ENCODE measurements around the gene ARID2. TPM values are rescaled to one million over a fixed set of nuclear protein-coding genes. Genes with fewer than 3 reads are reported as not detected.

Gene ARID2
- total and polyA plus RNA-seq, 9 of the 15 experiments (the other 6 are each of a cell fraction or from before 2014, with no cell fraction given): 13.4 to 41.6 (median 29.4) TPM

DNA sequence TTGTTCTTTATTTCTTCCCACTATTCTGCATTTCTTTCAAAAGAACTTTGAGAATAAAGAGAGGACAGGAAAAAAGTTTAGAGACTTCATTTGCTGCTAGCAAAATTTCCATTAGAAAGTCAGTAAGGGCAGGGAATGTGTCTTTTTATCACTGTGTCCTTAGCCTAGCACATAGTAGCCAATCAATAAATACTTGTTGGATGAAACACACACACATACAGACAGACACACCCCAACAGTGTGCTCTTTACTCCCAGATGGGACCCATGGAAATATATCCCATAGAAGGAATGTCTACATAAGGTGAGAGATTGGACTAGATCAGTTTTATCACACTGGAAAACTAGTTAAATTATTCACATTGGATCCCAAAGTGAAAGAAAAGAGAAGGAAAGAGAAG lies 21.1 kb upstream of the ARID2 start:
- Histone ChIP-seq H3K36me3 (ENCODE audit: control insufficient read depth, insufficient read depth, low read length) (no peaks in the 10 kb centered on the region), H3K27me3 (ENCODE audit: control insufficient read depth in 2 of 2, insufficient read depth in 2 of 2, low read length in 2 of 2) (no peaks in the 10 kb centered on the region), H3K27ac (ENCODE audit: extremely low read depth, low read depth, low read length) (no peak overlapping the region), H3K9ac (ENCODE audit: insufficient read depth in 1 of 2, low read depth in 2 of 2, low read length in 2 of 2) (no peak overlapping the region), H3K9me3 (replicated peaks; ENCODE audit: control insufficient read depth, insufficient read depth, low read depth, low read length) (no peaks in the 10 kb centered on the region), H3K4me3 (no peak overlapping the region), H3K9me1 (ENCODE audit: control insufficient read depth, insufficient read depth, low read length) (no peaks in the 10 kb centered on the region), H3K79me2 (ENCODE audit: control insufficient read depth, insufficient read depth, low read length) (no peaks in the 10 kb centered on the region), H3K4me2 (ENCODE audit: insufficient read depth, low read length) (no peak overlapping the region), H3K4me1 (replicated peaks in 1 of 2; ENCODE audit: control insufficient read depth in 2 of 2, insufficient read depth in 2 of 2, low read length in 2 of 2) (no peaks in the 10 kb centered on the region; a peak in 1 of 5 replicates), H4K20me1 (replicated peaks; ENCODE audit: control insufficient read depth, insufficient read depth, low read length) (no peaks in the 10 kb centered on the region), H2AFZ (ENCODE audit: low read depth, low read length) (no peak overlapping the region)
- intact Hi-C loops (cut with micrococcal nuclease) (no loop called here), in situ Hi-C loops (cut with MboI) (no loop called here)
- BruUV-seq (replicated peaks): no TSS peak
- ChIA-PET POLR2A (no interaction called here), CTCF (ENCODE audit: low intra/inter-chr PET ratio) (no interaction called here)
- DNase-seq (ENCODE audit: extremely low read depth in 1 of 4, low spot score in 3 of 4): no peak
- ATAC-seq: no peak
- no peak for FAIRE-seq
- no peak for TF ChIP-seq OTX1 (CRISPR knock-in tag; IDR thresholded peaks at IDR 0.05)
- TF ChIP-seq, protein P1, sequence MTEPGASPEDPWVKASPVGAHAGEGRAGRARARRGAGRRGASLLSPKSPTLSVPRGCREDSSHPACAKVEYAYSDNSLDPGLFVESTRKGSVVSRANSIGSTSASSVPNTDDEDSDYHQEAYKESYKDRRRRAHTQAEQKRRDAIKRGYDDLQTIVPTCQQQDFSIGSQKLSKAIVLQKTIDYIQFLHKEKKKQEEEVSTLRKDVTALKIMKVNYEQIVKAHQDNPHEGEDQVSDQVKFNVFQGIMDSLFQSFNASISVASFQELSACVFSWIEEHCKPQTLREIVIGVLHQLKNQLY (CRISPR knock-in tag; conservative IDR thresholded peaks at IDR 0.05): no peak
- no peak for TF ChIP-seq RBM15 (IDR thresholded peaks at IDR 0.05; ENCODE audit: insufficient read depth, low read length)
- TF ChIP-seq ESRRA (IDR thresholded peaks at IDR 0.05; ENCODE audit: borderline replicate concordance, low read depth): no peak
- TF ChIP-seq BDP1 (IDR thresholded peaks at IDR 0.05; ENCODE audit: insufficient read depth, insufficient read length): no peak
- TF ChIP-seq ZNF668 (CRISPR knock-in tag; IDR thresholded peaks at IDR 0.05): no peak
- TF ChIP-seq CREM (IDR thresholded peaks at IDR 0.05; ENCODE audit: low read depth): no peak
- TF ChIP-seq RCOR1 (IDR thresholded peaks at IDR 0.05; ENCODE audit: borderline replicate concordance in 1 of 2, low read depth in 2 of 2, low read length in 2 of 2): no peak
- no peak for TF ChIP-seq ZNF408 (CRISPR knock-in tag; IDR thresholded peaks at IDR 0.05; ENCODE audit: low read depth)
- TF ChIP-seq, protein P2, sequence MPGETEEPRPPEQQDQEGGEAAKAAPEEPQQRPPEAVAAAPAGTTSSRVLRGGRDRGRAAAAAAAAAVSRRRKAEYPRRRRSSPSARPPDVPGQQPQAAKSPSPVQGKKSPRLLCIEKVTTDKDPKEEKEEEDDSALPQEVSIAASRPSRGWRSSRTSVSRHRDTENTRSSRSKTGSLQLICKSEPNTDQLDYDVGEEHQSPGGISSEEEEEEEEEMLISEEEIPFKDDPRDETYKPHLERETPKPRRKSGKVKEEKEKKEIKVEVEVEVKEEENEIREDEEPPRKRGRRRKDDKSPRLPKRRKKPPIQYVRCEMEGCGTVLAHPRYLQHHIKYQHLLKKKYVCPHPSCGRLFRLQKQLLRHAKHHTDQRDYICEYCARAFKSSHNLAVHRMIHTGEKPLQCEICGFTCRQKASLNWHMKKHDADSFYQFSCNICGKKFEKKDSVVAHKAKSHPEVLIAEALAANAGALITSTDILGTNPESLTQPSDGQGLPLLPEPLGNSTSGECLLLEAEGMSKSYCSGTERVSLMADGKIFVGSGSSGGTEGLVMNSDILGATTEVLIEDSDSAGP (CRISPR knock-in tag; IDR thresholded peaks at IDR 0.05): no peak
- no peak for TF ChIP-seq TCFL5 (CRISPR knock-in tag; conservative IDR thresholded peaks at IDR 0.05)
- TF ChIP-seq ZNF311 (CRISPR knock-in tag; IDR thresholded peaks at IDR 0.05): no peak
- no peak for TF ChIP-seq ZC3H4 (CRISPR knock-in tag; IDR thresholded peaks at IDR 0.05; ENCODE audit: borderline replicate concordance)
- TF ChIP-seq POLR2A (conservative IDR thresholded peaks at IDR 0.05): no peak
- TF ChIP-seq PCBP2 (IDR thresholded peaks at IDR 0.05; ENCODE audit: low read depth, low read length, poor library complexity, severe bottlenecking): no peak
- TF ChIP-seq, protein P3, sequence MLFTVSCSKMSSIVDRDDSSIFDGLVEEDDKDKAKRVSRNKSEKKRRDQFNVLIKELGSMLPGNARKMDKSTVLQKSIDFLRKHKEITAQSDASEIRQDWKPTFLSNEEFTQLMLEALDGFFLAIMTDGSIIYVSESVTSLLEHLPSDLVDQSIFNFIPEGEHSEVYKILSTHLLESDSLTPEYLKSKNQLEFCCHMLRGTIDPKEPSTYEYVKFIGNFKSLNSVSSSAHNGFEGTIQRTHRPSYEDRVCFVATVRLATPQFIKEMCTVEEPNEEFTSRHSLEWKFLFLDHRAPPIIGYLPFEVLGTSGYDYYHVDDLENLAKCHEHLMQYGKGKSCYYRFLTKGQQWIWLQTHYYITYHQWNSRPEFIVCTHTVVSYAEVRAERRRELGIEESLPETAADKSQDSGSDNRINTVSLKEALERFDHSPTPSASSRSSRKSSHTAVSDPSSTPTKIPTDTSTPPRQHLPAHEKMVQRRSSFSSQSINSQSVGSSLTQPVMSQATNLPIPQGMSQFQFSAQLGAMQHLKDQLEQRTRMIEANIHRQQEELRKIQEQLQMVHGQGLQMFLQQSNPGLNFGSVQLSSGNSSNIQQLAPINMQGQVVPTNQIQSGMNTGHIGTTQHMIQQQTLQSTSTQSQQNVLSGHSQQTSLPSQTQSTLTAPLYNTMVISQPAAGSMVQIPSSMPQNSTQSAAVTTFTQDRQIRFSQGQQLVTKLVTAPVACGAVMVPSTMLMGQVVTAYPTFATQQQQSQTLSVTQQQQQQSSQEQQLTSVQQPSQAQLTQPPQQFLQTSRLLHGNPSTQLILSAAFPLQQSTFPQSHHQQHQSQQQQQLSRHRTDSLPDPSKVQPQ (CRISPR knock-in tag; IDR thresholded peaks at IDR 0.05; ENCODE audit: borderline replicate concordance): no peak
- TF ChIP-seq ZNF583 (CRISPR knock-in tag; IDR thresholded peaks at IDR 0.05): no peak
- no peak for TF ChIP-seq ZFP30 (CRISPR knock-in tag; IDR thresholded peaks at IDR 0.05; ENCODE audit: borderline replicate concordance)
